AG20443 (cell line): Measurements from ENCODE around the gene TRMT61A.
"Not testable (repeated sequence)": the region's sequence is repeated elsewhere in the genome, so short reads cannot be mapped to it uniquely, and the experiment has no call there.

Experiments
- DNase-seq: peaks from one replicate; pipeline ENCODE4 v3.0.0; 2012; ENCODE audit warnings: low spot score, mixed read lengths

The TRMT61A gene

GRCh38 chr14:103522649-103523574 is 6.1 kb upstream of the TRMT61A start, which contains the start of gene CKB:
CKB (minus strand) TSS chr14:103522830; CDS start chr14:103522493, 337 bp downstream.
- DNase-seq, result peak; percentile 90

GRCh38 chr14:103523575-103523954 is 5.4 kb upstream of the TRMT61A start:
- no peak for DNase-seq

- no peak for DNase-seq
Measured at GRCh38 chr14:103524002-103524935, 4.7 kb upstream of the TRMT61A start.

- DNase-seq, result not testable (repeated sequence)
Measured at GRCh38 chr14:103525430-103526246, 3.4 kb upstream of the TRMT61A start.

GRCh38 chr14:103526247-103526913 is 2.6 kb upstream of the TRMT61A start:
- no peak for DNase-seq

DNA sequence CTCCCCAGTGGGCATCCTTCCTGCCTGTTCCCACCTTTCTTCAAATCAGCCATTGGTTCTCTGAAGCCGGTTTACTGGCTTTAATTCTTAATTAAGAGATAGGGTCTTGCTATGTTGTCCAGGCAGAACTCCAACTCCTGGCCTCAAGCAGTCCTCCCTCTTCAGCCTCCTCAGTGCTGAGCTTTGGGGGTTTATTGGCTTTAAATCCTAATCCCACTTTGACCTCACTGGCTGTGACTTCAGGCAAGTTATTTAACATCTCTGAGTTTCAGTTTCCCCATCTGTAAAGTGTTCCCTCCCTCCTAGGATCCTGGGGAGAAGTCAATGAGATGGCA is 2.1 kb upstream of the TRMT61A start:
- DNase-seq, result no peak

DNA sequence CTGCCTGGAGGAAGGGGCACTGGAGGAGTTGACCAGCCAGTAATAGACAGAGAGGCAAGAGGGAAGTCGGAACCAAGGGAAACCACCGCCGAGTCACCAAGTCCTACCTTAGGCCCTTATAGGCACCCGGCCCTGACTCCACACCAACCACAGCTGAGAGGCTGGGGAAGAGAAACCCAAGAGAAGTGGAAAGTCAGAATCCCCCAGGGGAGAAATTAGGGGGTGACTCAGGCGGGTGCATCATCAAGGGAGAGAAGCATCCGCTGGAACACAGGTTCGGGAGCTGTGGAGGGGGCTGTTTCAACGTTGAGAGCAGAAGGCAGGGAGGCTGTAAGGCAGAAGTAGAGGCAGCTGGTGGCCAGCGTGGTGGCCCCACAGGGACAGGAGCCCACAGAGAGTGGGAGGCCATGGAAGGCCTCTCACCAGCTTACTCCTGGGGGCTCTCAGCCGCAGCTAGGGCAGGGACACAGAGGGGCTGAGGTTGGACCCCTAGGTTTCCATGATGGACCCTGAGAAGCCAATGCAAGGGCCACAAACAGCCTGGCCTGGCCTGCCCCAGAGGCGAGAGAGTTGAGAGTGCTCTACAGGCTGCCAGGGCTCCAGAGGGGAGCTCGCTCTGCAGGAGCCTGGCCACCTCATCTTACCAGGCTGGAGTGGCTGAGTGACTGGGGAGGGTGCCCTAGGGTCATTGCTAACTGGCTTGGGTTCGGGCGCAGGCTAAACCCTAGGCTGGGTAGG is 1.4 kb upstream of the TRMT61A start:
- no peak for DNase-seq

- DNase-seq, result peak; percentile 50
Measured at GRCh38 chr14:103528146-103528586, 830 bp upstream of the TRMT61A start.

DNA sequence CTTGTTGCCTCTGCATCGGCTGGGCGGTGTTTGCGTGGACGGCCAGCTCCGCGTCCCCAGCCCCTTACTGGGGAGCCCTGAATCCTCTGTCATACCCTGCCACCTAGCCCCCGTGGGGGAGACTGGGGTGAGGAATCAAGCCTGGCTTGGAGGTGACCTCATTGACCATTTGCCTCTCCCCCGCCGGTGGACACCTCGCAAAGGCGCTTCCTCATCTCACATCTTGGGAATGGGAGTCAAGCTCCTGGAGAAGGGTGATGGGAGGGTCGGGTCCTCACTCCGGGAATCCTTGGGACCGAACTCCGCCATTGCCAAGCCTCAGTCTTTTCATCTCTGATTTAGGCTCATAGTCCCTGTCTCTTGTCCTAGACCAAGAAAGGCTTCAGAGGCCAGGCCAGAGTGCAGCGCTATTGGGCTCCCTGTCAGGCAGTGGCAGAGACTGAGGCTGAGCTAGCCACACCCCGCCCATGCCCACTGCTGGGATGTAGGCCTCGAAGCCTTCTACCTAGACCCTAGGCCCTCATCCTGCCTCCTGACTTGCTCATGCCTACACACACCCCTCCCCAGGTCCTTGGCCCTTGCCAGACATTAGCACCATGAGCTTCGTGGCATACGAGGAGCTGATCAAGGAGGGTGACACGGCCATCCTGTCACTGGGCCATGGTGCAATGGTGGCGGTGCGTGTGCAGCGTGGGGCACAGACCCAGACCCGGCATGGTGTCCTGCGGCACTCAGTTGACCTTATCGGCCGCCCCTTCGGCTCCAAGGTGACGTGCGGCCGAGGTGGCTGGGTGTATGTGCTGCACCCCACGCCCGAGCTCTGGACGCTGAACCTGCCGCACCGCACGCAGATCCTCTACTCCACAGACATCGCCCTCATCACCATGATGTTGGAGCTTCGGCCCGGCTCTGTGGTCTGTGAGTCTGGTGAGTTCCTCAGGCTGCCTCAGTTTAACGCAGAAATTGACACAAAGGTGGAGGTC is 678 bp downstream of the TRMT61A start:
- DNase-seq, result no peak

- DNase-seq, result no peak
Measured at GRCh38 chr14:103530390-103530789, 1.4 kb downstream of the TRMT61A start.

- DNase-seq, result no peak
Measured at GRCh38 chr14:103530831-103531230, 1.8 kb downstream of the TRMT61A start.

DNA sequence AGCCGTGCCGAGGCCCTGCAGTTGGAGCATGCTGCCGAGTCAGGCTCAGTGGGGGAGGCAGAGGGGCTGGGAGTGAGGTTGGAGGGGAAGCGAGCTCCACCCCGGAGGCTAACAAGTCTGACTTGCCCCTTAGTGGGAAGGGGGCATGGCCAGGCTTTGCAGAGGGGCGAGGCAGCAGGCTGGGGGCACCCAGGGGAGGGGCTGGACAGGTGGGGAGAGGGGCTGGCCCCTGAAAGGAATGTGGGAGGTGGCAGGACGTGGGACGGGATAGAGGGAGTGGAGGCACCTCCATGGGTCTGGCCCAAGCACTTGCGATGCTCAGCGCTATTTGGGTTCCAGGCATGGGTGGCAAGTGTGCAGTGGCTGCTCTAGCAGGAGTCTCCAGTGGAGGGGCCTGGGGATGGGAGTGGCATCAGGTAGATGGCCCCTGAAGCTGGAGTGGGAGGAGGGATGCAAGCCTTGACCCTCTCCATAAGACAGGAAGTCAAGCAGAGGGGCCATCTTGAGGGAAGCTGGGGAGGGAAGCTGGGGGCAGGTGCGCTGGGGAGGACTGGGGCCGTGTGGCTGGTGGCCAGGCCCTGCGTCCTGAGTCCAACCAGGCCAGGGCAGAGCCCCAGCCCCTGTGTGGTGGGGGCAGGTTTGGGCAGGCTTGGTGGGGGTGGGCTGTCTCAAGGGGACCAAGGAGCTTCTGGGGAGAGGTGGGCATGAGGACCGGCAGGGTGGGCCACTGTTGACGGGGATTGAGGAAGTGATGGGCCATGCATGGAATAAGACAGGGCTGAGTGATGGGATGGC is 2.6 kb downstream of the TRMT61A start:
- DNase-seq, result no peak

DNA sequence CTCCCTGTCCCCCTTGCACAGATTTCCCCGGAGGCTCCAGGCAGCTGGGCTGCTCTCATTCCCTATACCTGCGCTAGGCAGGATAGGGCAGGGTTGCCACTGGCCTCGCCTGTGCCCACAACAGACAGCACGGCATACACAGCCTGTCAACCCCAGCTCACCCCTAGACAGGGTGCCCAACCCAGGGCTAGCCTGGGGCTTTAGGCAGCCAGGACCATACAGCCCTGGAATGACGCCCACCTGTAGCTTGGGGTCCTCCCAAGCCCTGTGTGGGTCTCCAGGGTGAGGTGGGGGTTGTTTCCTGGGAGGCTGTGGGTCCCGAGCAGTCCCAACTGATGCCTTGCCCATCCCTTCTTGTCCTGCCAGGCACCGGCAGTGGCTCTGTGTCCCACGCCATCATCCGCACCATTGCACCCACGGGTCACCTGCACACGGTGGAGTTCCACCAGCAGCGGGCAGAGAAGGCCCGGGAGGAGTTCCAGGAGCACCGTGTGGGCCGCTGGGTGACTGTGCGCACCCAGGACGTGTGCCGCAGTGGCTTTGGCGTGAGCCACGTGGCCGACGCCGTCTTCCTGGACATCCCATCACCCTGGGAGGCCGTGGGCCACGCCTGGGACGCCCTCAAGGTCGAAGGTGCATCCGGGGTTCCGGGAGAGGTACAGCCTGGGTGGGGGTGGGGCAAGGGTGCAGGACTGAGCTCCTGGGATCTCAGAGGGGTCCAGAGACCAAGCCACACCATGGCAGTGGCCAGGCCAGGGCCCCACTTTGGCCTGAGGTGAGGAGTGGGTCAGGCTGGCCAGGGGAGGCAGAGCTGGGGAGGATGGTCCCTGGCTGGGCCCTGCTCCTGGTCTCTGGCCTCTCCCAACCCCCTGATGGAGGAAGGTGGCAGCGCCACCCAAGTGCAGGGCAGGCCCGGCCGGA is 3.5 kb downstream of the TRMT61A start:
- DNase-seq, result no peak

DNA sequence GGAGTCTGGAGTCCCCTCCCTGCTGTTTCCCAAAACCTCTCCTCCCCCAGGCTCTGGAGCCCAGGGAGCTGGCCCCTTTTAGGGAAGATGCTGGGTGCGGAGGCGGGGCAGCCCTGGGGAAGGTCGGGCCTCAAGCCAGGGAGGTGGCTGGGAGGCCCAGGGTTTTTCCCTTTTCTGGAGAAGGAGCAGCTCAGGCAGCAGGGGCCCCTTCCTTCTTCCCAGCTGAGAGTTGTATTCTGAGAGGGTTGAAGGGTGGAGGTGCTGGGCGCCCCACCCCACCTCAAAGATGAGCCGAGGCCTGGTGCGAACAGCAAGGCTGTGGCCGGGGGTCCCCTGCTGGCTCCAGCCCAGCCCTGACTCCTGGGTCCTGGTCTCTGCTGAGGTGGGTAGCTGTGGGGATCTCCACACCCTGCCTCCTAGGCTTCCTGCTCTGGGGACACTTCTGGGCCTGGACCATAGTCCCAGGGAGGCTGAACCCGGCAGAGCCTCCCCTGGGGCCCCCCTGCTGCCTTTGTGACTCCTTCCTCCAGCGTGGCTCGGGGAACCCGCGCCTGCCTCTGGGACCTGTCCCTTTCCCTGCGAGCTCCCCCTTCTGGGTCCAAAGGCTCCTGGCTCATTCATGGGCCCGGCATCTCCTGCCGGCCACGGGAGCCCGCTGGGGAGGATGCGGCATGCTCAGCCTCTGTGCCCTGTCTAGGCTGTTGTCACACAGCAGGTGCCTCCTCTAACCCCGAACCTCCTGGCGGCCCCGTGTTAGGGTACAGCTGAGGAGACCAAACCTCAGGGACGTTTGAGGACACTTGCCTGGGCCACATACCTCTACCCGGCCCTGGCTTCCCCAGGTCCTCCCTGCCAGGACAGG is 4.4 kb downstream of the TRMT61A start:
- DNase-seq, result no peak

GRCh38 chr14:103533999-103534575 is 5.1 kb downstream of the TRMT61A start:
- no peak for DNase-seq

DNA sequence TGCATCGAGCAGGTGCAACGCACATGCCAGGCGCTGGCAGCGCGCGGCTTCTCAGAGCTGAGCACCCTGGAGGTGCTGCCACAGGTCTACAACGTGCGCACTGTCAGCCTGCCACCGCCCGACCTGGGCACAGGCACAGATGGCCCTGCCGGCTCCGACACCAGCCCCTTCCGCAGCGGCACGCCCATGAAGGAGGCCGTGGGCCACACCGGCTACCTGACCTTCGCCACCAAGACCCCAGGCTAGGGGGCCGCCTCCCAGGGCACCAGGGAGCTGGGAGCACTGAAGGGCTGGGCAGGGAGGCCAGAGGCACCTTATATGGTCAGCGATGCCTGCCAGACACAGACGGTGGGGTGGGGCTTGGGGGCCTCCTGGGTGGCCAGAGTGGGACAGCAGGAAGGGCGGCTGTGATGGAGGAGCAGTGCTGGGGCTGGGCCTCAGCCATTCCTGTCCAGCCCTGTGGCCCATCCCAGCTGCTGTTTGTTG is 5.6 kb downstream of the TRMT61A start:
- DNase-seq, result no peak
